GM23248 (cell line): ENCODE data around the gene ZNF410. TPM values are rescaled to one million over a fixed set of nuclear protein-coding genes. Genes with fewer than 3 reads are reported as not detected.

Source experiments
- DNase-seq: peaks from one replicate; pipeline ENCODE4 v3.0.0-alpha.2; 2015
- H2AFZ ChIP-seq: fragments of 200-600 bp; sonication (generic); 2 replicates; pipeline ENCODE4 v1.6.1; 2016; ENCODE audit warnings: antibody characterized with exemption
- H3F3A ChIP-seq: fragments of 200-600 bp; sonication (generic); 2 replicates; pipeline ENCODE4 v1.6.1; 2016; ENCODE audit warnings: mild to moderate bottlenecking, antibody characterized with exemption, mixed run types; ENCODE audit not compliant: insufficient read depth
- H3K27ac ChIP-seq: fragments of 200-600 bp; sonication (generic); 2 replicates; pipeline ENCODE4 v1.5.1; 2016; ENCODE audit warnings: mild to moderate bottlenecking
- H3K27me3 ChIP-seq: fragments of 200-600 bp; sonication (generic); replicated peaks from 2 replicates; pipeline ENCODE4 v1.6.1; 2016; ENCODE audit warnings: mild to moderate bottlenecking; ENCODE audit not compliant: insufficient read depth
- H3K36me3 ChIP-seq: fragments of 200-600 bp; sonication (generic); 2 replicates; pipeline ENCODE4 v1.6.1; 2016; ENCODE audit warnings: low read depth, mild to moderate bottlenecking
- H3K4me1 ChIP-seq: fragments of 200-600 bp; sonication (generic); 2 replicates; pipeline ENCODE4 v1.6.1; 2016; ENCODE audit warnings: mild to moderate bottlenecking; ENCODE audit not compliant: insufficient read depth
- H3K4me2 ChIP-seq: fragments of 200-600 bp; sonication (generic); one replicate; pipeline ENCODE4 v1.6.1; 2016; ENCODE audit warnings: mild to moderate bottlenecking; ENCODE audit not compliant: unreplicated experiment
- H3K4me3 ChIP-seq: fragments of 200-600 bp; sonication (generic); 2 replicates; pipeline ENCODE4 v1.5.1; 2016; ENCODE audit warnings: mild to moderate bottlenecking
- H3K79me2 ChIP-seq: fragments of 200-600 bp; sonication (generic); 2 replicates; pipeline ENCODE4 v1.6.1; 2016; ENCODE audit warnings: mild to moderate bottlenecking; ENCODE audit not compliant: insufficient read depth
- H3K9ac ChIP-seq: fragments of 200-600 bp; sonication (generic); 2 replicates; pipeline ENCODE4 v1.6.1; 2016; ENCODE audit warnings: mild to moderate bottlenecking
- H3K9me2 ChIP-seq: fragments of 200-600 bp; sonication (generic); 2 replicates; pipeline ENCODE4 v1.6.1; 2016; ENCODE audit warnings: mixed run types, mild to moderate bottlenecking, moderate library complexity; ENCODE audit not compliant: insufficient read depth
- H3K9me3 ChIP-seq: fragments of 200-600 bp; sonication (generic); one replicate; pipeline ENCODE4 v1.6.1; 2017; ENCODE audit warnings: low read depth
- H4K20me1 ChIP-seq: fragments of 200-600 bp; sonication (generic); 2 replicates; pipeline ENCODE4 v1.6.0; 2016; ENCODE audit not compliant: insufficient read depth
- EZH2 ChIP-seq: fragments of 200-600 bp; sonication (generic); IDR thresholded peaks from 2 replicates; pipeline ENCODE4 v1.6.1; 2018; ENCODE audit warnings: antibody characterized with exemption, mild to moderate bottlenecking; ENCODE audit not compliant: insufficient read depth, poor library complexity, severe bottlenecking
- EZH2phosphoT487 ChIP-seq: fragments of 200-600 bp; sonication (generic); IDR thresholded peaks from 2 replicates; pipeline ENCODE4 v1.6.1; 2018; ENCODE audit warnings: antibody characterized with exemption, moderate library complexity, mild to moderate bottlenecking, low read depth; ENCODE audit not compliant: insufficient read depth
- WGBS, 2 experiments: methylation state at CpG; one replicate each; pipeline ENCODE4 v1.1.6; 2015 to 2017; ENCODE audit warnings: low lambda C conversion rate in 2 of 2, low coverage in 1 of 2; ENCODE audit errors: missing lambda C conversion rate in 2 of 2; 5-methylcytosine and 5-hydroxymethylcytosine counted together
- in situ Hi-C: fragments of 300-500 bp; cut with MboI; formaldehyde crosslinking; loops from 2 replicates; pipeline ENCODE4 v1.15.0; 2020
- polyA plus RNA-seq: library from polyadenylated mRNA; unstranded; fragments of >200 nt; fragmentation: Nextera tagmentation; extraction: Ambion mirVana; gene quantifications from 2 replicates; pipeline ENCODE4 v1.2.1, GENCODE V29; 2016
- total RNA-seq: library from RNA; depleted of rRNA; stranded (reverse); fragments of >200 nt; shearing (Covaris generic); gene quantifications from 2 replicates; pipeline ENCODE4 v1.2.3, GENCODE V29; 2014

The ZNF410 gene
- total and polyA plus RNA-seq, 2 experiments from 2014 or later, result 54.1 to 64.6 TPM

DNA sequence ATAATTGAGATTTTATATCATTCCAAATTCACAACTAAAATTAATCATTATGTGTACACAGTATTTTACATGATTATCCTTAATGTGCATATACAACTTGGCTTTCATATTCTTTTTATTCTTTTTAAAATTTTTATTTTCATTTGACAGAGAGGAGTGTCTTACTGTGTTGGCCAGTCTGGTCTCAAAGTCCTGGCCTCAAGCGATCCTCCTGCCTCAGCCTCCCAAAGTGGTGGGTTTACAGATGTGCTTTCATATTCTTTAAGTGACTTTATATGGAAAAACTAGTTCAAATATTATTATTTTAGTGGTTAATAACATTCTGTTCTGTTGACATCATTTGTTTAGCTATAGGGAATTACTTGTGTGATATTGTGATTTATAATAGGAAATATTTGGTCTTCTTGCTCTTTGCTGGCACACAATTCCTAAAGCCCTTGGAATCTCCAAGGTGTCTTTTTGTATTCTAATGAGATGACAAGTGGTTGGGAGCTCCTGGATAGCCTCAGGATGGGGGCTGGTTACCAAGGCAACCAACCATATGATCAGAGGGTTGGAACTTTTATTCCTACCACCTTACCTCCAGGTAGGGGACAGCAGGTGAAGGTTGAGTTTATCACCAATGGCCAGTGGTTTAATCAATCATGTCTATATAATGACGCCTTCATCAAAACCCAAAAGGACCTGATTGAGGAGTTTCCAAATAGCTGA is 16.0 kb upstream of the ZNF410 start:
- Histone ChIP-seq H3K4me3 (no peak overlapping the region), H3K36me3 (no peaks in the 10 kb centered on the region), H2AFZ (no peak overlapping the region), H3K9ac (no peak overlapping the region), H3K4me2 (no peak overlapping the region), H4K20me1 (no peaks in the 10 kb centered on the region), H3K27me3 (no peaks in the 10 kb centered on the region), H3K27ac (no peak overlapping the region), H3K4me1 (no peaks in the 10 kb centered on the region), H3F3A (no peaks in the 10 kb centered on the region), H3K9me3 (no peaks in the 10 kb centered on the region), H3K9me2 (no peaks in the 10 kb centered on the region), H3K79me2 (no peaks in the 10 kb centered on the region)
- in situ Hi-C loops, result no loop called here
- DNase-seq, result no peak
- WGBS, 2 experiments, result 94 to 95% methylated on average over 2 of the region's 2 CpGs
- TF ChIP-seq EZH2phosphoT487 (no peak), EZH2 (no peak)

GRCh38 chr14:73873660-73874059 is 13.0 kb upstream of the ZNF410 start:
- H3K4me2 ChIP-seq, result no peak overlapping the region
- no peaks in the 10 kb centered on the region for H3K4me1 ChIP-seq
- no peak overlapping the region for H3K9ac ChIP-seq
- no peaks in the 10 kb centered on the region for H3F3A ChIP-seq
- no peak overlapping the region for H2AFZ ChIP-seq
- H3K9me3 ChIP-seq, result no peaks in the 10 kb centered on the region
- no peaks in the 10 kb centered on the region for H3K36me3 ChIP-seq
- H4K20me1 ChIP-seq, result no peaks in the 10 kb centered on the region
- no peaks in the 10 kb centered on the region for H3K79me2 ChIP-seq
- TF ChIP-seq EZH2 (no peak), EZH2phosphoT487 (no peak)
- H3K27ac ChIP-seq, result no peak overlapping the region
- no peak for DNase-seq
- H3K27me3 ChIP-seq, result no peaks in the 10 kb centered on the region
- no peak overlapping the region for H3K4me3 ChIP-seq
- in situ Hi-C loops, result no loop called here
- 91 to 94% methylated on average over 3 of the region's 3 CpGs for WGBS, 2 experiments
- H3K9me2 ChIP-seq, result no peaks in the 10 kb centered on the region

DNA sequence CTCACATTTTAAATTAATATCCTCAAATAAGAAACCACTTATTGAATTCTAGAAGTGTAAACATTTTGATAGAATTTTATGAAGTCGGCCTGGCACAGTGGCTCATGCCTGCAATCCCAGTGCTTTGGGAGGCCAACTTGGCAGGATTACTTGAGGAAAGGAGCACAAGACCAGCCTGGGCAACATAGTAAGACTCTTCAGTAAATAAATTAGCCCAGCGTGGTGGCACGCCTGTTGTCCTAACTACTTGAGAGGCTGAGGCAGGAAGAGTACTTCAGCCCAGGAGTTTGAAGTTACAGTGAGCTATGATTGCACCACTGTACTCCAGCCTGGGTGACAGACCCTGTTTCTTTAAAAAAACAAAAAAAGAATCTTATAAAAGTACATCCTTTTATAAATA is 8.9 kb upstream of the ZNF410 start:
- in situ Hi-C loops, result no loop called here

GRCh38 chr14:73878436-73878835 is 8.2 kb upstream of the ZNF410 start:
- Histone ChIP-seq H3K9ac (no peak overlapping the region), H3K9me2 (no peaks in the 10 kb centered on the region), H3F3A (no peaks in the 10 kb centered on the region), H4K20me1 (no peaks in the 10 kb centered on the region), H3K4me1 (no peaks in the 10 kb centered on the region), H3K9me3 (no peaks in the 10 kb centered on the region), H2AFZ (no peak overlapping the region), H3K27ac (no peak overlapping the region), H3K36me3 (no peaks in the 10 kb centered on the region), H3K4me2 (no peak overlapping the region), H3K4me3 (no peak overlapping the region), H3K79me2 (no peaks in the 10 kb centered on the region), H3K27me3 (no peaks in the 10 kb centered on the region)
- in situ Hi-C loops, result no loop called here
- DNase-seq, result no peak
- no peak for TF ChIP-seq EZH2phosphoT487
- TF ChIP-seq EZH2, result no peak
- WGBS, 2 experiments, result 88 to 90% methylated on average over 6 of the region's 6 CpGs

More for the DNA sequence above, 8.9 kb upstream of the ZNF410 start:
- Histone ChIP-seq H3K27me3 (no peaks in the 10 kb centered on the region), H3K36me3 (no peaks in the 10 kb centered on the region), H4K20me1 (no peaks in the 10 kb centered on the region), H3K4me2 (no peak overlapping the region), H3K9ac (no peak overlapping the region), H3K4me3 (no peak overlapping the region), H3K79me2 (no peaks in the 10 kb centered on the region), H3K27ac (no peak overlapping the region), H2AFZ (no peak overlapping the region), H3K9me3 (no peaks in the 10 kb centered on the region), H3F3A (no peaks in the 10 kb centered on the region), H3K9me2 (no peaks in the 10 kb centered on the region), H3K4me1 (no peaks in the 10 kb centered on the region)
- WGBS, 2 experiments, result 88 to 93% methylated on average over 3 of the region's 3 CpGs
- TF ChIP-seq EZH2phosphoT487 (no peak), EZH2 (no peak)
- DNase-seq, result no peak

- no peaks in the 10 kb centered on the region for H3K9me3 ChIP-seq
- H3K79me2 ChIP-seq, result no peaks in the 10 kb centered on the region
- no peak overlapping the region for H3K9ac ChIP-seq
- peak; percentile 17 for DNase-seq
- no peaks in the 10 kb centered on the region for H3K9me2 ChIP-seq
- no peak overlapping the region for H2AFZ ChIP-seq
- H3K27me3 ChIP-seq, result no peaks in the 10 kb centered on the region
- WGBS, 2 experiments, result 19 to 20% methylated on average over 1 of the region's 1 CpG
- no peak overlapping the region for H3K4me2 ChIP-seq
- H3K36me3 ChIP-seq, result no peaks in the 10 kb centered on the region
- H3K27ac ChIP-seq, result no peak overlapping the region
- H3F3A ChIP-seq, result no peaks in the 10 kb centered on the region
- no peak overlapping the region for H3K4me3 ChIP-seq
- in situ Hi-C loops, result no loop called here
- H4K20me1 ChIP-seq, result no peaks in the 10 kb centered on the region
- H3K4me1 ChIP-seq, result no peaks in the 10 kb centered on the region
- TF ChIP-seq EZH2phosphoT487, result no peak
- TF ChIP-seq EZH2, result no peak
Observed at GRCh38 chr14:73879027-73879426, 7.6 kb upstream of the ZNF410 start.
